IMR-90 (cell line): ENCODE results near the gene MRPL34.

Experiments used
- CEBPB ChIP-seq: IDR thresholded peaks from 2 replicates; pipeline ENCODE4 v1.6.1; 2012; ENCODE audit warnings: low read depth, low read length, improper control_type of control experiment
- CHD1 ChIP-seq: IDR thresholded peaks from 2 replicates; pipeline ENCODE4 v1.6.1; 2012; ENCODE audit warnings: low read depth, low read length, improper control_type of control experiment
- CTCF ChIP-seq: conservative IDR thresholded peaks from 2 replicates; pipeline ENCODE4 v1.5.1; 2012; ENCODE audit warnings: mild to moderate bottlenecking, low read depth, low read length, improper control_type of control experiment
- ELK1 ChIP-seq: fragments of 150-350 bp; IDR thresholded peaks from 2 replicates; pipeline ENCODE4 v1.6.1; 2016; ENCODE audit warnings: low read depth, mild to moderate bottlenecking, low read length, moderate library complexity, borderline replicate concordance
- MAFK ChIP-seq: IDR thresholded peaks from 2 replicates; pipeline ENCODE4 v1.6.1; 2012; ENCODE audit warnings: low read depth, low read length, improper control_type of control experiment
- MXI1 ChIP-seq: IDR thresholded peaks from 2 replicates; pipeline ENCODE4 v1.6.1; 2012; ENCODE audit warnings: low read depth, mild to moderate bottlenecking, low read length, moderate library complexity, borderline replicate concordance
- POLR2A ChIP-seq: IDR thresholded peaks from 2 replicates; pipeline ENCODE4 v1.6.1; 2012; ENCODE audit warnings: mild to moderate bottlenecking, low read depth, low read length
- RAD21 ChIP-seq: IDR thresholded peaks from 2 replicates; pipeline ENCODE4 v1.6.1; 2012; ENCODE audit warnings: low read length, improper control_type of control experiment
- RFX5 ChIP-seq: IDR thresholded peaks from 2 replicates; pipeline ENCODE4 v1.8.0; 2012; ENCODE audit warnings: low read depth, mild to moderate bottlenecking, low read length, moderate library complexity
- SMC3 ChIP-seq: fragments of 150-350 bp; IDR thresholded peaks from 2 replicates; pipeline ENCODE4 v1.6.1; 2016; ENCODE audit warnings: low read depth, mild to moderate bottlenecking, antibody characterized with exemption, low read length, moderate library complexity
- USF2 ChIP-seq: fragments of 150-350 bp; IDR thresholded peaks from 2 replicates; pipeline ENCODE4 v1.6.1; 2017; ENCODE audit warnings: mild to moderate bottlenecking, antibody characterized with exemption, low read length, low read depth

GRCh38 chr19:17335575-17335974 lies 29.9 kb downstream of the MRPL34 start:
- TF ChIP-seq POLR2A (no peak), CTCF (no peak), CEBPB (no peak), RFX5 (no peak), SMC3 (no peak), RAD21 (no peak), MXI1 (no peak), CHD1 (no peak), USF2 (no peak), ELK1 (no peak), MAFK (no peak)
